HG02943 (cell line): ENCODE results near the gene CEP104.
A peak's percentile ranks its signal among the peaks of the same experiment; 100 is the strongest.

Source experiments
- ATAC-seq: cut with Tn5 transposase; IDR thresholded peaks from one replicate; pipeline ENCODE4 v1.9.1; 2021; ENCODE audit warnings: mild to moderate bottlenecking, low read depth, moderate library complexity; ENCODE audit not compliant: unreplicated experiment

The CEP104 gene

DNA sequence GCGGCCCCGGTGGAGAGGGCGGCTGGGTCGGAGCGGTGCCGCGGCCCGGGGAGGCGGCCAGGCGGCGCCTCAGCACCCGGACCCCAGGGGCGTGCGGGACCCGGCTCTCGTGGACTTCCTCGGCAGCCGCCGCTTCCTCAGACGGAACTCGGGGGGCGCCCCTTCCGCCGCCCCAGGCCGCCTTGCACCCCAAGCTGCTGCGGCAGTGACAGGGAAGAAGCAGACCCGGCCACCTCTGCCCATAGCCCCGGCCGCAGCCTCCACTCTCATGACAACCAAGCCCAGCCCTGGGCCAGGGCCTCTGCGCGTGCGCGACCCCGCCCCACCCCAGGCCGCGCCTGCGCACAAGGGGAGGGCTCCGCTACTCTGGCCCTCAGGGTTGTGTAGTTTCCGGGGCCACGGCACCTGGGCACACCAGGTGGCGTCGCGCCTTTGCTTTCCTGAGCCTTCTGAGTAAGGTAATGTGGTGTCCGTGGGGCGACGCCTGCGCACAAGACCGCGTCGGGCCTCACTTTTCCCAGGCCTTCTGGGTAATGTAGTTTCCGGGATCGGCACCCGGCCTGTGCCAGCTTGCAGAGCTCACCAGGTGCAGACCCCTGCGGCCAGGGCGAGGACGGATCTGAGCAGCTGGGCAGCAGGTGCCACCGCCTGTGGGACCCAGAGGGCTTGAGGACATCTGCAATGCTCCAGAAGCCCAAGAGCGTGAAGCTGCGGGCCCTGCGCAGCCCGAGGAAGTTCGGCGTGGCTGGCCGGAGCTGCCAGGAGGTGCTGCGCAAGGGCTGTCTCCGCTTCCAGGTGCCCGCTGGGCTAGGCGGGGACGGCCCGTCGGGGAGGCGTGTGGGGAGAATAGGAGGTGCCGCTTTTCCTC lies at the start of gene CEP104, which contains the start of gene DFFB:
CEP104 (minus strand) TSS at position 289 of the 868 bp plus-strand sequence. CDS start 4,804 bp downstream, outside the sequence.
DFFB (plus strand) TSS at position 554 of the 868 bp plus-strand sequence; CDS start at position 682, 128 bp downstream.
- peak; percentile 94 for ATAC-seq

DNA sequence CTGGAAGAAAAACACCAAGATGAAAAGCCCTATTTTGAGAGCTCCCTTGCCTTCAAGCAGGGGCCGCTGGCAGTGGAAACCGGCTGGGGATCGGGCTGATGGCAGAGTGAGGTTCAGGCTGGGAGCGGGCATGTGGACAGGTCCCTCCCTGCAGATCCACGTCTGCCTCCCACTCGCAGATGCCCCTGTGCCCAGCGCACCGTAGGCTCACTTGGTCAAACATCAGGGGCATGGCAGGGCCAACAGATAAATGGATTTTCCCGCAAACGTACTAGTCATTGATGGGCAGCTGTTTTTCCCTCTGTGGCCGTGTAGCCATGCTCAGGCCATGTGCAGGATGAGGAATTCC lies 49.6 kb upstream of the CEP104 start:
- ATAC-seq: no peak

DNA sequence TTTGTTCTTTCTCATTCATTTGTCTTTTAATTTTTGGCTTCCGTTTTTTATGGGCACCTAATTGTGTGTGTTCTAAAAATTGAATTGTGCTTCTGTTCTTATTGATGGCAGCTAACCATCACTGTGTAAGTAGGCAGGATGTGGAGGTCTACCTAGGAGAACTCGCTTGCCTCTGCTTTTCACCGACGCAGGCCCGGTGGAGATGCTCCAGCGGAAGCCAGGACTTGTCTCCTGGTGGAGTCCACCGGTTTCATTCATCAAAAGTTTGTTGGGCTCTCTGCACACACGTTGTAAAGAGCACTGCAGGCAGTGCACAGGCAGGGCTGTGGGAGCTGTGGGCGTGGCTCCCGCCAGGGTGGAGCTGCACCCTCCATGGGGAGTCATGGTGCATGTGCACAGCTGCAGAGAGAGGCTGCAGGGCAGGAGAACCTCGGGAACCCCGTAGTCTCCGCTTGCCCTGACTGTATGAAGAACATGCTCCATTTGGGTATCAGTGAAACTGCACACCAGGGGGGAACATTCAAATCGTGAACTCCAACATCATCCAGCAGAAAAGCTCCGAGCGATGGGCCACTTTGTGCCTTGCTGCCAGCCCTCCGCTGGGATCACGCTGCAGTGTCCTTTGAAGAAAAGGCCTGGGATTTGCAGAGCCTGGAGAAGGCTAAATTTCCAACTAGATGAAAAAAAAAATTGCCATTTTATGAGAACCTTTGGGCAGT lies 49.1 kb upstream of the CEP104 start:
- ATAC-seq: no peak

DNA sequence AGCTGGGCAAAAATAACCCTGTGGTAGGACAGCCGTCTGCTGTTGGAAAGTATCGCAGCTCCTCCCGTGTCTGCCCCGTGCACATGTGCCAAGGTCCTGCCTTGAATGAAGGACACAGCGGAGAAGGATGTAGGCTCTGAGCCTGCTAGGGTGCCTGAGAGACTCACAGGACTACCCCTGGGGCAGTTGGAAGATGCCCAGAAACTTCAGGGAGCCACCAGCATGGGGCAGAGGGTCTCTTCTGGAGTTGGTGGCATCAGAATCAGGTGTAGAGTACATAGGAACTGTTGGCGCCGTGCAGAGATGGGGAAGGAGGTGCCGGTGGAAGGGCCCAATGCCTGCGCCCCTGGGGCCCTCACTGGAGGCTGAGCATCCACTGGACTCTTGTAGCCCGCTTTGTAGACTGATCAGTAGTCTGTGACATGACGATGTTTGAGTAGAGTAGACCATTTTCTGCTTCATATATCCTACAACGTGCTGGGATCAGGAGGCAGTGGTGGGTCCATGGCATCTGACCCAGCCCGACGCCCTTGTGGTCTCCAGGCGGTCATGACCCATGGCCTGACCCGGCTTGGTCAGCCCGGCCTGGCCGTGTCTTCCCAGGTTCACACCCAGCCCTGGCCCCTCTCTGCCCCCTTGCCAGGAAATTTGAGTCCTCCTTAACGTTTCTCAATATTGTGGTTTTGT lies 48.4 kb upstream of the CEP104 start:
- ATAC-seq: no peak

DNA sequence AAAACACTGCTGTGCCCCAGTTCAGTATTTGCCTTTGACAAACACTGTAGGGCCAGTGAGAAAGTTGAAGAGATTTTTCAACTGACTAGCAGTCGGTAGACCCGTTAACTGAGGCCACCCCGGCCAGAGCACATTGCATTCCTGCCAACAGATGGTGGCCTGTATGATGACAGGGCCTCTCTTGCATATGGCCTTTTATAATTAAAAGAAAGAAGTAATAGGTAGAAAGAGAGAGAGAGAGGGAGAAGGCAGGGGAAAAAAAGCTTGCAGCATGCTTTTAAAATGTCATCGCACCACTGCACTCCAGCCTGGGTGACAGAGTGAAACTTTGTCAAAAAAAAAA lies 47.8 kb upstream of the CEP104 start:
- ATAC-seq: no peak

DNA sequence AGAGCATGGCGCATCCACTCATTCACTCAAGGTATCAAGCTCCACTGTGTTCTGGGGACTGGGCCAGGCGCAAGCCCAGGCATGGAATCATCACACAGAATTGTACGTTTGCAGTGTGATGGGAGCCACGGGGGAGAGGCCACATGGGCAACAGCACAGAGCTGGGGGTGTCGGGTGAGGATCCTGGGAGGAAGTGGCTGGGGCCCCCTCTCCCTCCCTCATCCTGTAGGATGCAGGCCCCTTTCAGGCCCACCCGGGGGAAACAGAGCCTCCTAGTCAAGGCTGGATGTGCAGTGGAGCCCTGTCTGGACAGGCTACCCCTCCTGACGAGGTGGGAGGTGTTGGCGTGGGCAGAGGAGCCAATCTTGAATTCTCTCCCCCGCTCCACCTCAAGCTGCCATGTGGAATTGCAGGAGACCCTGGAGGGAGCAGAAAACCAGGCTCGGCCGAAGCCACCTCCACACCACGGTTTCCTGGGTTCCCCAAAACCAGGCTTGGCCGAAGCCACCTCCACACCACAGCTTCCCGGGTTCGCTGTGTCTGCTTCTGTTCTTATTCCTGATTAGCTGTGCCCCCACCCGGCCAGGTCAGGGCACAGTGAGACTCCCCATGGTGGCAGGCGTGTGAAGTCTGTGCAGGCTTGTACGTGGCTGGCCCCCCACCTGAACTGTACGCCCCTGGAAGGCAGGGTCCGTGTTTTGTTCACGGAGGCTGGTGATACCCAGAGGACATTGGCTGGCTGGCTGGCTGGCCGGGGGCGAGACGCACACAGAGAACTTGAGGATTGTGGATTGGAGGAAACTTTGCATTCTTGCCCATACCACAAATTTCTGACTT lies 47.2 kb upstream of the CEP104 start:
- no peak for ATAC-seq

DNA sequence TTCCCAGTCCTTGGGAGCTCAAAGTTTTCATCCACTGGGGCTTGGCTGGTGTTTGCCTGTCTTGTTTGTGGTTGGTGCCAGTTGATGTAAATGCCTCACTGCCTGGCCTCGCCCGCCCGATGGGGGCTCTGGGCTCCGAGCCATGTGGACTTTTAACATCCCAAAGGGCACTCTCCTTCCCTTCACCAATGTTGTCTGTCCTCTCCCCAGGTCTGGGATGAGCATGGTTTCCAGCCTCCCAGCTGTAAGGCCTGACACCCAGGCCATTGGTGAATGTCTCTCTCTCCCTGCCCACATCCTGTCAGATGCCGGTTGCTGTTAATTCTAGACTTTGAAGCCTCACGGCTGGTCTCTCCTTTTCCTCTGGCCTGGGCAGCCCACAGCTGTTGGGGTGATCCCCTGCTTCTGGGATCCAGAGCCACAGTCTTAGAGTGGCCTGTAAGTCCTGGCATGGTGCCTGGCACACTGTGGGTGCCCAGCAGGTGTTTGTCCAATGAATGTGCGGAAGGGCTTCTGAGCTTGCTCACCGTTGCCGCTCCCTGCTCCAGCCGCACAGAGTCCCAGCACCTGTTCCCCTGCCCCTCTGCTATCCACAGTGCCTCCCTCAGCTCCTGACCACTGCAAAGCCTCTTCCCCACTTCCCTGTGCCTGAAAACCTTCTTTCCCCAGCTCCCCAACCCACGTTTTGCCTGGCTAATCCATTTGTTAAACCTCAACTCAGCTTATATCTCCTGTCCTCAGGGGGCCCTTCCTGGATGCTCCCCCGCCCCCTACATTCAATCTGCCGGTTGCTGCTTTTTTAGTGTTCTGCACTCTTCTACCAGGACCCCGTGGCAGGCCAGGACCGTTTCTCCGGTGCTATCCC lies 46.4 kb upstream of the CEP104 start:
- ATAC-seq: no peak

DNA sequence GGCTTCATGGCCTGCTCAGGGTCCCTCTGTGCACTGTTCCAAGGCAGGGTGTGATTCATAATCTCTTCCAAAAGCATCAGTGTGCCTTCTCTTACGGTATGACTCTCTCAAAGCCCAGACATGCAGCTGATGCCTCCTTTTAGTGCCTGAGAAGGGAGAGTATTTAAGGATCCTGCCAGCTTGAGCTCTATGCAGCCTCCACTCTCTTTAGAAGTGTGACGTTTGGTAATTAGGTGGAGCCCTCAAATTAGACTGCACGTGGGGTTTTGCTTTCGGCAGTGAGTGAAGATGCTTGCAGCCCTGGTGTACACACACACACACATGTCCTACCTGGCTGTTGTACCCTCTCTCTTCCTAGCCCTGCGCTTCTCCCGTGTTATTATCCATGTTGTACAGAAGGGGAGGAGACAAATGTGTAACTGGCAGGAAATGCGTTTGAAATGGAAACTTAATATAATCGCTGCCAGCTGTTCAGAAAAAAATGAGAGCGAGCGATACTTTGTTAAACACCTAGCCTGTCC lies 45.6 kb upstream of the CEP104 start:
- ATAC-seq: no peak

DNA sequence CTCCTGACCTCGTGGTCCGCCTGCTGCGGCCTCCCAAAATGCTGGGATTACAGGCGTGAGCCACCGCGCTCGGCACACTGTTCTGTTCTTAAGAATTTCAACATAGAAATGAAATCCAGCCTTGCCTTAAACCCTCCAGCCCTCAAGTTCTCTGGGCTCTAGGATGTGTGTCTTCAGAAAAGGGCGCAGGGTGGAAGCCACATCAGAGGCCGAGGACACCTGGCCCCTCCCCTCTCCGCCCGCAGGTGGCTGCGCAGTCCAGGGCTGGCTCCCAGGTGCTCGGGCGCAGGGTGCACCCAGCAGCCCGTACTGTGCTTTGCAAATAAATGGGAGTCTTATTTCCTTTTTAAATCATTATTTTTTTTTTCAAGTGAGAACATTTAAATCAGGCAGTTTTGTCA lies 45.1 kb upstream of the CEP104 start:
- ATAC-seq: no peak

DNA sequence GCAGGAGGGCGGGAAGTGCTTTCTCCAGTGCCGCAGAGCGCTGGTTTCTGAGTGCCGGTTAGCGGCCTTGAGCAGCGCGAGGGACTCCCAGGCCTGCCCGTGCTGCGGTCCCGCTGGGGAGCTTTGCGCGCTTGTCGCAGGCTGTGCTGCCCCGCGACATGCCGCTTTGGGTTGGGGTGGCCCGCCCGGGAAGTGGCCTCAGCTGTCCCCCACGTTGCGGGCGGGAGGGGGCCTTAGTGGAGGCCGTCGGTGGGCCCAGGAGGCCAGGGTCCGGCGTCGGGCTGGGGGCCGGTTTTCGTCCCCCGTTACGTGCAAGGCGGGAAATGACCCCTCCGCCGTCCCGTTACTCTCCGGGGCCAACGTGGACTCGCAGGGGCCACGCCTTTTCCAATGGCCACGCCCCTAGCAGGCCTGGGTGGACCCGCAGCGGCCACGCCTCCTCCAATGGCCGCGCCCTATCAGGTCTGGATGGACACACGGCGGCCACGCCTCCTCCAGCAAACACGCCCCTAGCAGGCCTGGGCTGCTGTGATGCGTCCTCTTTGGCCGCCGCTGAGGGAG lies 44.0 kb upstream of the CEP104 start:
- peak; percentile 53 for ATAC-seq

DNA sequence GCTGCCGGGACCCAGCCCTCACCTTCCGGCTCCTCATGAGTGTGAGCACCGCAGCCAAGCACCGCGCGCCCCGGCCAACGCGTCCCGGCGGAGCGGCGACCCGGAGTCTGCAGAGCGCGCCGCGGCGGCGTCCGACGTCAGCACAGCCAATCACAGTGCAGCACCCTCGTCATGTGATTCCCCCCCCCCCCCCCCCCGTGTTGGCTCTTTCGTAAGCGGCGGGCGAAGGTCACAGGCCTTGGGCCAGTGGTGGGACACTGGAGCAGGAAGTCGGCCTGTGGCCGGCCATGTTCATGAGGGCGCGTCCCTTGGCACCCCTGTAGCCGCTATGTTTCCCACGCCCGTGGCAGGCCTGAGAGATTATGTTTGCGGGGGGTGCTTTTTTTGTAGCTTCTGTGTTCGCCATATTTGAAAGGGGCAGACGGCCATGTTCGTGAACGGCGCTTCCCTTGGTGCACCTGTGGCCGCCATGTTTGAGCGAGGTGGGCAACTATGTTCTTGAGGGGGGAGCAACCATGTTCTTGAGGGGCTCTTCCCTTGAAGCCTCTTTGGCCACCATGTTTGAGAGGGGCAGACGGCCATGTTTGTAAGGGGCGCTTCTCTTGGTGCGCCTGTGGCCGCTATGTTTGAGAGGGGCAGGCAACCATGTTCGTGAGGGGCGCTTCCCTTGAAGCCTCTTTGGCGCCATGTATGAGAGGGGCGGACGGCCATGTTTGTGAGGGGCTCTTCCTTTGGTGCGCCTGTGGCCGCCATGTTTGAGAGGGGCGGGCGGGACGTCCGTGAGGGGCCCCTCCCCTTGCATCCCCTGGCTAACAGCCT lies 43.3 kb upstream of the CEP104 start, which contains the start of gene C1orf174:
C1orf174 (minus strand) TSS at position 123 of the 819 bp plus-strand sequence; CDS start at position 37, 86 bp downstream.
- ATAC-seq: peak; percentile 76

DNA sequence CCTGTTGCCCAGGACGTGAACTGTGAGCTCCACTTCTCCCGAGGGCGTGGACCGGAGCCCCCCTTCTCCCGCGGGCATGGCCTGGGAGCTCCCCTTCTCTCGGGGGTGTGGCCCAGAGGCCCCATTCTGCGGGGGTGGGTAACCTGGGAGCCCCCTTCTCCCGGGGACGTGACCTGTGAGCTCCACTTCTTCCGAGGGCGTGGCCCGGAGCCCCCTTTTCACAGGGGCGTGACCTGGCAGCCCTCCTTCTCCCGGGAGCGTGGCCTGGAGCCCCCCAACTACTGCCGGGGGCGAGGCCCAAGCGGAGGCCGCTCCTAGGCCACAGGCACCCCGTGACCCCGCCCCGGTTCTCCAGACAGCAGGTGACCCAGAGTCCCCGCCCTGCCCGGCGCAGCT lies 42.7 kb upstream of the CEP104 start:
- ATAC-seq: peak; percentile 2

DNA sequence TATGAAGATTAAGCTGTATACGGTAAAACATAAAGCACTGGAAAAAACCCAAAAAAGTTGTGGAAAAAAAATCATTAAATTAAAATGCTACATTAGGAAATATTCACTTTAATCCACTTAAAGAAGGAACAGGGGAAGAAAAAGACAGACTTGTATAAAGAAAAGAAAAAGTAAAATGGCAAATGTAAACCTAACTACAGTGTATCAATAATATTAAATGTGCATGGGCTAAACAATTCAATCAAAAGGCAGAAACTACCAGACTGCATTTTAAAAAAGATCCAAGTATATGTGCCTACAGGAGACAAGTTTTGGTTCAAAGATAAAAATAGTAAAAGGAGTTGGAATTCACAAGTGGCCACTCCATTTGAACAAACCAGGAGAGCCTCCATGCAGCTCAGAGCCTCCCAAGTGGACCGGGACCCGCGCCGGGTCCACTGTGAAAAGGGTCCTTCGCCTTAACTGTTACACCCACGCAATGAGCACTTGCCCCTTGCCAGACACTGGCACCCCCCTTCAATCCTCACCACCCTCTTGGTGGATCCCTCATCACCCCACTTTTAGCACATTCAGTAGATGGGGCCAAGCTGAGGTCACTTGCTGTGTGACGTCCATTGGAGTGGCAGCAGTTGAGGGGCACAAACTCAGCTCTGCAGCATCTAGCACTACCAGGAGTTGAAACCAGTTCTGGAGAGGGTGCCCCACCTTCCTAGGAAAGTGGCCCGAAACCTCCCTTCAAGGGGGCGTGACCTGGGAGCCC lies 42.2 kb upstream of the CEP104 start:
- ATAC-seq: no peak

DNA sequence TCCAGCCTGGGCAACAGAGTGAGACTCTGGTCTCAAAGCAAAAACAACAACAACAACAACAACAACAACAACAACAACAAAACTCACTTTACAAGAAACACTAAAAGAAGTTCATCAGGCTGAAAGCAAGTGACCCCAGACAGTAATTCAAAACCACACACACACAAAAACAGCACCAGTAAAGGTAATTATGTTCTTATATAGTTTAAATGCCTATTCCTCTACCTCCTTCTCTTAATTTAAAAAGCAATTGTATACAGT lies 41.4 kb upstream of the CEP104 start:
- no peak for ATAC-seq

DNA sequence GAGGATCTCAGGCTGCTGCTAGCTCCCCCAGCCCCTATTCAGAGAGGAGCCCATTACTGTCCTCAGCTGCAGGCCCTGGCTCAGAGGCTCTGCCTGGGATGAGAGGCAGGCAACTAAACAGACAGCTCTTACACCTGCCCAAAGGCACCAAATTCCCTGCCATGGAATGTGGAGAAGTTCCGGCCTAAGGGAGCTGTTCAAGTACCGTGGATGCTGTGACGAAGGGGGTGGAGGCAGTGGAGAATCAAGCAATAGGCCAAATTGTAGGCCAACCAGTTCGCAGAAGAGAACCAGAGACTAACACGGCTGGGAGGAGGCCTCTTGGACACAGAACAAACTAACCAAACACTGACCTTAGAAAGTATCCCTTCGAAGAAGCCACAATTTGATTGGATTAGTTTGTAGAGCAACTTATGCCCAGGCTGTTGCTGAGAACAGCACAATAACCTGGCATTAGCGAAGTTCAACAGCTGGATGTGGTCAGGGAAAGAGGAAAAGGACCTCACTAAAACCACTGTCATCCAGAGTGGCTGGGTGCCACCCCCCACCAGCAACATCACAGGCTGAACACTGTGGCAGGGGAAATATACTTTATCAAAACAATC lies 39.5 kb upstream of the CEP104 start:
- no peak for ATAC-seq

DNA sequence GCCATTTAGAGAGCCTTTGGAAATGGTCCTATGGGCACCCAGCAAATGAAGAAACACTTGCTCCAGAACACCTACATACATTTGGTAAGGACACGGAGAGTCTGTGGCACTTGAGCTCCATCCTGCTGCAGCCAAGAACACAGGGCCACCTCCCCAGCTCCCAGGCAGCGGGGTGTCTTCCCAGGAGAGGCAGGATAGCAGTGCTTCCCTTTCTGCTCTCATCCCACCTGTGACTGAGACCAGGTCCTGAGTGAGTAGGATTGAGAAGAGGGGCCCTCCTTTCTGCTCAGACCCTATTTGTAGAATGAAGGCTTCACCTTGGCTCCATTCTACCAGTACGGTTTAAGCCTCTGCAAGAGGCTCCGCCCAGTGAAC lies 38.9 kb upstream of the CEP104 start:
- no peak for ATAC-seq

DNA sequence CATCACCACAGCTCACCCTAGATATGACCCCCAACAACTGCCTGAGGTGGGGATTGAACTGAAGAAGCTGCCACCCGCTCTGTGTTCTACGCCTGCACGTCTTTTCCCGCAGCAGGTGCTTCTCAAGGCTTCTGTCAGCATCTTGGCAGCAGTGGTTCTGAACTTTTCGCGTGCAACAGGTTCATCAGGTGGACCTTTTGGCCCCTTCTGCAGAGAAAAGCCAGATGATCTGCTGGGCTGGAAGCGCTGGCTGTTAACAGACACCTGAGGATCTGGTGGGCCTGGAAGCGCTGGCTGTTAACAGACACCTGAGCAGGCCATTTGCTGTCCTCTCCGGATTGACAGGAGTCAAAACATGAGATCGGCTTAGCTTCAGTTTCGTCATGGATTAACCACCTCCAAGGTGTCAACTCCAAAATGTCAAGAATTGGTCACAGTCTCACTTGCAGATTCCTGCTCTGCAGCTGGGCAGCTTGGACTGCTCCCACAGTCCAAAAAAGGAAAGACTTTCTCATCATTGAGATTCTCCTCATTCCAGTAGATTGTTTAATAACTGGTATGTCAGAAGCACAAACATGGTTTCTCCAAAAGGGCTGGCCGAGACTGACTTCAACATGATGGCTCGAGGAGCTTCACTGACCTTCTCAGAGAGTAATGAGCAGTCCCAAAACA lies 38.4 kb upstream of the CEP104 start:
- no peak for ATAC-seq
